Measurements from ENCODE around the gene FAM120B. TPM values are rescaled to one million over a fixed set of nuclear protein-coding genes. Genes with fewer than 3 reads are reported as not detected.

FAM120B gene
- total RNA-seq, 4 donors from 2014 or later, result 16.8 to 35.0 (median 22.2) TPM

DNA sequence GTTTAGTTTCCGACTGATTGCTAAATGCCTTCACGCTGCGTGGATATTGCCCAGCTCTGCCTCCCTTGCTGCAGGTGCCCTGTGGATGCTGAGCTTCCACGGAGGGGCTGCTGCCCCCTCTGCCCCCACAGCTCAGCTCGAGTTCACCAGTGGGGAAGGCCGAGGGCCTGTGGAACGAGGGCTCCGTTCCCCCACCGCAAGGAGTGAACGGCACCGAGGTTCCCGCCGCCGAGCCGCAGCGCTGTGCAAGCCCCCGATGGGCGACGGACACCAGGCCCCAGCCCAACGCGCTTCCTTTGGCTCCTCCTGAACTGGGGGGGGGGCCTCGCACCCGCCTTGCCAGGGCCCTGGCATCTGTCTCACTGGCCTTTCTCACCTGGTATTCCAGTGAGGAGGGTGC is 33.4 kb upstream of the FAM120B start:
- TF ChIP-seq, protein P1, sequence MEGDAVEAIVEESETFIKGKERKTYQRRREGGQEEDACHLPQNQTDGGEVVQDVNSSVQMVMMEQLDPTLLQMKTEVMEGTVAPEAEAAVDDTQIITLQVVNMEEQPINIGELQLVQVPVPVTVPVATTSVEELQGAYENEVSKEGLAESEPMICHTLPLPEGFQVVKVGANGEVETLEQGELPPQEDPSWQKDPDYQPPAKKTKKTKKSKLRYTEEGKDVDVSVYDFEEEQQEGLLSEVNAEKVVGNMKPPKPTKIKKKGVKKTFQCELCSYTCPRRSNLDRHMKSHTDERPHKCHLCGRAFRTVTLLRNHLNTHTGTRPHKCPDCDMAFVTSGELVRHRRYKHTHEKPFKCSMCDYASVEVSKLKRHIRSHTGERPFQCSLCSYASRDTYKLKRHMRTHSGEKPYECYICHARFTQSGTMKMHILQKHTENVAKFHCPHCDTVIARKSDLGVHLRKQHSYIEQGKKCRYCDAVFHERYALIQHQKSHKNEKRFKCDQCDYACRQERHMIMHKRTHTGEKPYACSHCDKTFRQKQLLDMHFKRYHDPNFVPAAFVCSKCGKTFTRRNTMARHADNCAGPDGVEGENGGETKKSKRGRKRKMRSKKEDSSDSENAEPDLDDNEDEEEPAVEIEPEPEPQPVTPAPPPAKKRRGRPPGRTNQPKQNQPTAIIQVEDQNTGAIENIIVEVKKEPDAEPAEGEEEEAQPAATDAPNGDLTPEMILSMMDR (IDR thresholded peaks at IDR 0.05), result no peak
- ATAC-seq (ENCODE audit: low FRiP score), result no peak
- no peak for DNase-seq (ENCODE audit: low spot score)

DNA sequence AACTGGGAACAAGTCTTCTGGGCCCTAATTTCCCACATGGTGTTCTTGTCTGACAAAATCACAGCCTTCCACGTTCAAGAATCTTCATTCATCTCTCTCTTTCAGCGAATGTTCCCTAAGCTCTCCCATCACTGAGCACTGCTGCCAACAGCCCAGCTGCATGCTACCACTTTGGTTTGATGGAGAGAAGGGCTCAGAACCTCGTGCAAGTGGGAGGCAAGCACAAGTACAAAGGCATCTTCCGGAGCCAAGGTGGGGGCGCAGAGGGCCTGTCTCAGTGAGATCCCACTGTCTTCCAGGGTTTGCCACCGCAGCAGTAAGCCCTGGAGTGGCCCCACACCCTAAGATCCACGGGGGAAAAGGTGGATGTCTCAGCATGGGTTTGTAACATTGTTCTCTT is 32.9 kb upstream of the FAM120B start:
- DNase-seq (ENCODE audit: low spot score), result no peak

DNA sequence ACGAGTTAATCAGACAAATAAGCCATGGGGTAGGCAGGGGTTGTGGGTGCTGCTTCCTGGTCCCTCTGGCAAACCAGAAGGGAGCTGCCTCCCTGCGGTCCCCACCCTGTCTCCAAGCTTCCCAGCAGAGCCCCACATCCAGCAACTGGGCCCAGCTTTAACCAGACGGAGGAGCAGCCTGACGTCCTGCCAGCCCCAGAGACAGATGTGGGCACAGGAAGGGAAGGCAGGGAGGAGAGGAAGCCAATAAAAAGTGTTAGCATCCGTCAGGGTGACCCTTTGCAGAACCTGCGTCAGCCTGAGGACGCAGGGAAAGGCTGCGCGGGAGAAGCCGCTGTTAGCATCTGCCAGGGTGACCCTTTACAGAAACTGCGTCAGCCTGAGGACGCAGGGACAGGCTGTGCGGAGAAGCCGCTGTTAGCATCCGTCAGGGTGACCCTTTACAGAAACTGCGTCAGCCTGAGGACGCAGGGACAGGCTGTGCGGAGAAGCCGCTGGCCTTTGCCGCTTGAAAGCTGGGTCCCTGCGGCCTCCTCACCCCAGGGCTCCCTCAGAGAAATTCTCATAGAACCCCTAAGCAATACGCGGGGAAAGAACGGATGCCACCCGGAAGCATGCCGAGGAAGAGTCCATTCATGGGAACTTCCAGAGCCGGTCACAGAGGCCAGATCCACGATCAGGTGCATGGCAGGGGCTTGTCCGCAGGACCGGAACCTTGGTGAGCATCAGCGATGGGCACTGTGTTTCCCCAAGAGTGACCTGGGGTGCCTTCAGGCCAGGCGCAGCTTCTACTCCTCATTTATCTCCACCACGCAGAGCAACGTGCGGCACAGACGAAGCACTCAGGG is 31.6 kb upstream of the FAM120B start:
- no peak for DNase-seq (ENCODE audit: low spot score)
- no peak for ATAC-seq (ENCODE audit: low FRiP score)
- TF ChIP-seq, protein P1 (IDR thresholded peaks at IDR 0.05), result no peak

More for the DNA sequence above, 32.9 kb upstream of the FAM120B start:
- TF ChIP-seq, protein P1 (IDR thresholded peaks at IDR 0.05), result no peak
- no peak for ATAC-seq (ENCODE audit: low FRiP score)

DNA sequence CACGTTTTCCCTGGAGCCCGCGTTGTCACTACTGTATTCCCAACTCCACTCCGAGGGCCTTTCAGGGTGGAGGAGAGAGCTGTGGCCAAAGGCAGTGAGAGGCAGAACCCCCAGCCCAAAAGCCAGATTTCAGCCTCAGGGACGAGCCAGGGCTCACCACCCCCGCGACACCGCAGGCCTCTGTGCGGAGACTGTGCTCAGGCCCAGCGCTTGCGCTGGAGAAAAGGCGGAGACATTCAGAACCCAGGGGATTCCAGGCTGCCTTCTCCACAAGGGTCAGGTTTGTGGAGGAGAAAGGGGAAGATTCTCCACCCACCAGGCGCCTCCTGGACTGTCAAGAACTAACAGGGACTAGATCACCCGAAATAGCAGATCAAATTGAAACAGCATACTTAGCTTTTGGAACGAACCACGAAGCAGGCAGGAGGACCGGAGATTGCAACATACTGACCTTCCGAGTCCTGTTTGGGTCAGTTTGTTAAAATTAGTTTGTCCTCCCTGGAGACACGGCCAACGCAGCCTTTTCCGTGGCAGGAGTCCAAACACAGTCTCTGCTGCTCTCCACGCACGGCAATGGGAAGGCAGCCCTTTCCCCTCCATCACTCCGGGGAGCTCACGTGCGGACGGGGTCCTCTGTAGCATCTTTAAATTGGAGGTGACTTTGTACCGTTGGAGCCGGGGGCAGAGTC is 30.0 kb upstream of the FAM120B start:
- no peak for DNase-seq (ENCODE audit: low spot score)
- TF ChIP-seq, protein P1 (IDR thresholded peaks at IDR 0.05), result no peak
- peak; percentile 47 for ATAC-seq (ENCODE audit: low FRiP score)

DNA sequence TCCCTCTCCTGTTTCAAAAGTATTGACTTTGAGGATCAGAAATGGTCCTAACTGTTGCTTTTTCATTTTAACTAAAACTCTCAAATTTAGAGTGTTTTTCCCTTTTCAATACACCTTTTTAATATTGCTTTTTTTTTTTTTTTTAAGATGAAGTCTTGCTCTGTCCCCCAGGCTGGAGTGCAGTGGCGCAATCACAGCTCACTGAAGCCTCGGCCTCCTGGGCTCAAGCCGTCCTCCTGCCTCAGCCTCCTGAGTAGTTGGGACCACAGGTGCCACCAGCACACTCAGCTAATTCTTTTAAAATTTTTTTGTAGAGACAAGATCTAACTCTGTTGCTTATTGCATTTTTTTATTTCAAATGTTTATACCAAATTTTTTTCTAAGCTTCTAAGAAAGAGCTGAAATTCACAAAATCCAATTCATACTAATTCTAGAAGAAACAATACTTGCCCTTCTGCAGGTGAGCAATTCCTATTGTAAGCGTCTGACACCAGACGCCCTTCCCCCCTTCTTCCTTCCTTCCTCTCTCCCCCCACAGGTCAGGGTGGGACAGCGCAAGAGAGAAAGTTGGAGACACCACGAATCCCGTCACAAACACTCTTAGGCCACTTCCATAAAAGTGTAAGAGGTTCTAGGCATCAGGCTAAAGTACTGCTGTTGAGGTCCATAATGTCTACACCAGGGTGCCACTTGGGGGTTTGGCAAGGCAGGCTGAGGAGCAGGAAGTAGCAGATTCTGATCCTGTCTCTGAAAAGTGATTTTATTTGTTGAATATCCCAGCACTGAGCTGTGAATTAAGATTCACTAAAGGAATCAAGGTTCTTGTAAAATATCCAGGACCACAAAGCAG is 28.4 kb upstream of the FAM120B start:
- ATAC-seq (ENCODE audit: low FRiP score) (no peak), DNase-seq (ENCODE audit: low spot score) (no peak)
- TF ChIP-seq, protein P1 (IDR thresholded peaks at IDR 0.05), result no peak

DNA sequence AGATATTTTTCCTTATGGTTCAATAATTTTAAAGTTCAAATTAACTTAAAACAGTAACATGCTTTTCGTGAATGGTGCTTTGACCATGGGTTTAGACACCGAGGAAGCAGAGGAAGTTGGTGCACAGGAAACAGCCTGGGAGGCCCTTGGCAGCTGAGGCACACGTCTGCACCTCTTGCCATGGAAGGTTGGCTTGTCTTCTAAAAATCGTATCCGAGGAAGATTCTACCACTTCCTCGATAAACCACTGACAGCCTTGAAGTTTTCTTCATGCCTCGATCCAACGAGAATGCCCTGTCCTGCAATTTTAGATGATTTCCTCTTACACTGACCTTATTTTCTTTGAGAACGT is 27.8 kb upstream of the FAM120B start:
- TF ChIP-seq, protein P1 (IDR thresholded peaks at IDR 0.05), result no peak
- ATAC-seq (ENCODE audit: low FRiP score), result no peak
- no peak for DNase-seq (ENCODE audit: low spot score)

Data from omental fat pad (tissue), 4 donors.